Suprapubic skin (tissue), 4 donors: Measurements from ENCODE around the gene PXT1.

Experiments used
- EP300 ChIP-seq: sonication (generic); formaldehyde crosslinking; IDR thresholded peaks from one replicate; pipeline ENCODE4 v1.6.1; 2017; ENCODE audit warnings: antibody characterized with exemption
- POLR2A ChIP-seq, 2 donors: fragments of 450-650 bp; IDR thresholded peaks; one replicate each; pipeline ENCODE4 v1.6.1; 2017; ENCODE audit warnings: antibody characterized with exemption in 2 of 2, mild to moderate bottlenecking in 2 of 2, moderate library complexity in 2 of 2
- POLR2AphosphoS5 ChIP-seq, 3 donors: sonication (generic); formaldehyde crosslinking; IDR thresholded peaks; one replicate each; pipeline ENCODE4 v1.6.1; 2017; ENCODE audit warnings: antibody characterized with exemption in 3 of 3

DNA sequence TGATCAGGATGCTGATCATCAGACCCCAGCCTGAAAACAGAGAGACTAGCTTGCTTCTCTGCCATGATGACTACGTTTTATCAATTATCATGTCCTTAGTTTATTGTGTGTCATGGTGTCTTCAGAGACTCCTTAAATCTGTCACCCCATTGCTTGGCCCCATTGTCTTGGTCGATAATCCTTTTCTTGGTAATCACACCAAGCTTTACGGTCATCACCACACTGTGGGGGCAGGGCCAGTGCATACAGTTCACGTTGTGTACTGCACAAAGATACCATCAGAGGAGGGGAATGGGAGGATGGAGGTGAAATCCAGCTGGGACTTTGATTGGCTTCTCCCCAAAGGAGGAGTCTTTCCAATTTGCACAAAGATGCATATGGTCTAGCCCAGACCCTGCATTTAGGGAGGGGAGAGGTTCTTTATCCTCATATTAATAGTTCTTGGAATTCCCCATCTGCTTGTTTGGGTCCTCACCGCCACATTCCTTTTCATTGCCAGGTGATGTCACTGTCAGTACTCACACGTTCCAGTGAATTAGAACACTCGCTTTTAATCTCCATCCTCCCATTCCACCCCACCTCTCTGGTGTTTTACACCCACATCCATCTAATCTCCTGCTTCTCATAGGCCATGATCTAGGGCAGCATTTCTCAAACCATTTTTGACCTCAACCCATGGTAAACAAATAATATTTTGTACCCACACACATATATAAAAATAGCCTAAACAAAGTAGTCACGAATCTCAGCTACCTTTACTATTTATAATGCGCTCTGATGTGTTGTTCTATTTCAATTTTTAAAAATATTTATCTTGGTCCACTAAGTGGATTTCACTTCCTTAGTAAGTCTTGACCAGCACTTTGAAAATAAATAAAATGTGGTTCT is 60.9 kb downstream of the PXT1 start:
- no peak for TF ChIP-seq POLR2AphosphoS5 (IDR thresholded peaks at IDR 0.05)
- TF ChIP-seq POLR2A (IDR thresholded peaks at IDR 0.05): no peak
- no peak for TF ChIP-seq EP300
